Psoas muscle (tissue), 8 donors: ENCODE data around the gene OBSCN. TPM values are rescaled to one million over a fixed set of nuclear protein-coding genes. Genes with fewer than 3 reads are reported as not detected.

Source experiments
- ATAC-seq, 4 donors: fragments of 200-7000 bp; cut with Tn5 transposase; one replicate each; pipeline ENCODE4 v1.9.1; 2020; ENCODE audit warnings: moderate library complexity in 3 of 4, mild to moderate bottlenecking in 2 of 4
- DNase-seq, 2 donors: peaks; one replicate each; pipeline ENCODE4 v3.0.0-alpha.2; 2020
- H3K27ac ChIP-seq: fragments of 200-600 bp; one replicate; pipeline ENCODE4 v1.8.0; 2022
- H3K27me3 ChIP-seq, 3 donors: fragments of 200-600 bp in 1 of 3; one replicate each; pipeline versions ENCODE4 v1.6.1 to v1.8.0; 2013 to 2022; ENCODE audit warnings: low read length in 2 of 3, mild to moderate bottlenecking in 2 of 3, moderate library complexity in 1 of 3; ENCODE audit not compliant: insufficient read depth in 3 of 3
- H3K36me3 ChIP-seq, 2 donors: fragments of 200-600 bp in 1 of 2; one replicate each; pipeline versions ENCODE4 v1.6.1 to v1.8.0; 2013 to 2022; ENCODE audit warnings: low read depth in 1 of 2, mild to moderate bottlenecking in 1 of 2, moderate library complexity in 1 of 2; ENCODE audit not compliant: insufficient read depth in 1 of 2
- H3K4me1 ChIP-seq: fragments of 200-600 bp; one replicate; pipeline ENCODE4 v1.8.0; 2022
- H3K4me3 ChIP-seq: fragments of 200-600 bp; one replicate; pipeline ENCODE4 v1.8.0; 2022; ENCODE audit warnings: mild to moderate bottlenecking
- H3K9me3 ChIP-seq: fragments of 200-600 bp; one replicate; pipeline ENCODE4 v1.8.0; 2022
- WGBS, 3 donors: extraction: QIAGEN DNeasy Blood & Tissue Kit; methylation state at CpG; one replicate each; pipeline versions ENCODE4 v1.1.6 to v1.1.7; 2013; 5-methylcytosine and 5-hydroxymethylcytosine counted together
- intact Hi-C, 2 donors: fragments of 100-400 bp; cut with DNase I; formaldehyde crosslinking; loops; one replicate each; pipeline versions ENCODE4 v1.11.0 to v1.14.2; 2022
- polyA plus RNA-seq, 3 donors: library from polyadenylated mRNA; stranded (reverse); fragments of 200-250 nt; gene quantifications; one replicate each; pipeline ENCODE4 v1.2.3, GENCODE V29; 2013
- total RNA-seq, 4 donors: library from RNA; stranded (reverse); fragmentation: NEBNext Ultra II Directional in 2 of 4; extraction: Animal tissue kit (Norgen Biotek cat#: 25700) in 2 of 4; gene quantifications; one replicate each; pipeline versions ENCODE4 v1.2.1 to v1.2.4, GENCODE V29; 2021 to 2023
- TF ChIP-seq, protein P1 (sequence below): fragments of 200-600 bp; IDR thresholded peaks from one replicate; pipeline ENCODE4 v1.8.0; 2022; ENCODE audit warnings: antibody characterized with exemption
- donor health status: healthy with polysubstance abuse.
- donor health status: DM: no; HTN: no; CAD: no; lungs with moderate emphysema.
- donor health status: Bipolar disorder and iron deficiency.
- donor health status: healthy.
- donor health status: DM: yes; HTN: yes; CAD: no.
- donor health status: DM: no; HTN: no; CAD: no.
- donor health status: DM: no; HTN: no; CAD: no.
- donor health status: DM: yes; HTN: yes; CAD: no.

The OBSCN gene
- total and polyA plus RNA-seq, 7 donors, result 397 to 1,869 (median 1,061) TPM

DNA sequence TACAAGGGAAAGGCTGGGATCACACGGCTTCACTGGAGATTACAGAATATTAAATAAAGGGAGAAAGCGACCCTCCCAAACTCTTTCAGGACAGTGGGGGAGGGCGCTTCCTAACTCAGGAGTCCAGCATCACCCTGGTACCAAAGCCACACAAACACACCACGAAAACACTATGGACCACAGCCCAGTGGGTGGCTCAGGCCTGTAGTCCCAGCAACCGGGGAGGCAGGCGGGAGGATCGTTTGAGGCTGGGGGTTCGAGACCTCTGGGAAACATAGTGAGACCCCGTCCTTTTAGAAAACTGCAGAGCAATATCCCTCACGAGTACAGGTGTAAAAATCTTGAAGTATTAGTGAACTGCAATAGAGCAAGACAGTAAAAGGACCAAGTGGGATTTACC lies 182.8 kb downstream of the OBSCN start:
- TF ChIP-seq, protein P1, sequence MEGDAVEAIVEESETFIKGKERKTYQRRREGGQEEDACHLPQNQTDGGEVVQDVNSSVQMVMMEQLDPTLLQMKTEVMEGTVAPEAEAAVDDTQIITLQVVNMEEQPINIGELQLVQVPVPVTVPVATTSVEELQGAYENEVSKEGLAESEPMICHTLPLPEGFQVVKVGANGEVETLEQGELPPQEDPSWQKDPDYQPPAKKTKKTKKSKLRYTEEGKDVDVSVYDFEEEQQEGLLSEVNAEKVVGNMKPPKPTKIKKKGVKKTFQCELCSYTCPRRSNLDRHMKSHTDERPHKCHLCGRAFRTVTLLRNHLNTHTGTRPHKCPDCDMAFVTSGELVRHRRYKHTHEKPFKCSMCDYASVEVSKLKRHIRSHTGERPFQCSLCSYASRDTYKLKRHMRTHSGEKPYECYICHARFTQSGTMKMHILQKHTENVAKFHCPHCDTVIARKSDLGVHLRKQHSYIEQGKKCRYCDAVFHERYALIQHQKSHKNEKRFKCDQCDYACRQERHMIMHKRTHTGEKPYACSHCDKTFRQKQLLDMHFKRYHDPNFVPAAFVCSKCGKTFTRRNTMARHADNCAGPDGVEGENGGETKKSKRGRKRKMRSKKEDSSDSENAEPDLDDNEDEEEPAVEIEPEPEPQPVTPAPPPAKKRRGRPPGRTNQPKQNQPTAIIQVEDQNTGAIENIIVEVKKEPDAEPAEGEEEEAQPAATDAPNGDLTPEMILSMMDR, result no peak
- no peaks in the 10 kb centered on the region for H3K9me3 ChIP-seq
- no peaks in the 10 kb centered on the region for H3K27me3 ChIP-seq
- no peaks in the 10 kb centered on the region for H3K4me1 ChIP-seq
- H3K4me3 ChIP-seq, result no peak overlapping the region
- H3K36me3 ChIP-seq, result peaks cover 0 to 10% of the 10 kb centered on the region in 2 donors
- no peak for ATAC-seq
- no peak overlapping the region for H3K27ac ChIP-seq
- peak in 1 of 2 donors; percentile 21 for DNase-seq
- 81 to 88% (median 85%) methylated on average over 10 of the region's 10 CpGs for WGBS, 3 donors
- intact Hi-C loops, result loop anchor here in 1 of 2 donors (10.0 kb wide), 1 partner anchor 266 kb away; no protein-coding TSS in a partner anchor

DNA sequence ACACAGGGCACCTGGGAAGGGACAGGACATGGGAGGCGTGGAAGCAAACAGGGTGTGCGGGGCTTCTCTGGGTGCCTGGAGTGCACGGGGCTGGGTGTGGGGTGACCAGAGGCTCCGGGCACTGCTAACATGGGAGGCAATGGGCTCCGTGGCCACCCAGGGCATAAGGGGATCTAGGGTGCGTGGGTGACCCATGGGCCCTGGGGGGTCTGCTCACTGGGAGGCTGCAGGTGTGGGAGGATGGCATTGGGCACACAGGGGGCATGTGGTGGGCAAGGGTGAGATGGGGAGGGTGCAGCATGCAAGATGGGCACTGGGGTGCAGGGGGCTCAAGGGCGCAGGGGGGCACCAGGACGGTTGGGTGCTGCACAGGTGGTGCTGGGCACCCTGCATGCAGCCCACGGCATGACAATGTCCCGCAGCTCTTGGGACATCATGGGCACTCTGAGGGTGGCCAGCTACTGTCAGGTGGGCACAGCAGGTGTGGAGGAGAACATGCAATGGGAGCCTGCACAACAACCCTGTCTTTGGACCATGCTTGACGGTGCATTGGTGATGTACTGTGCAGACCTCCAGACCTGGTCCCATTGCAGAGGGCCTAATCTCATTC lies 183.7 kb downstream of the OBSCN start:
- no peaks in the 10 kb centered on the region for H3K9me3 ChIP-seq
- intact Hi-C loops, result loop anchor here in 1 of 2 donors (10.0 kb wide), 1 partner anchor 267 kb away; no protein-coding TSS in a partner anchor
- ATAC-seq (peak in 1 of 4 donors; percentile 1), DNase-seq (peak; percentile 10 to 41)
- no peaks in the 10 kb centered on the region for H3K4me1 ChIP-seq
- no peaks in the 10 kb centered on the region for H3K27me3 ChIP-seq
- TF ChIP-seq, protein P1, result no peak
- H3K27ac ChIP-seq, result no peak overlapping the region
- no peak overlapping the region for H3K4me3 ChIP-seq
- H3K36me3 ChIP-seq, result peaks cover 0 to 19% of the 10 kb centered on the region in 2 donors
- 91 to 97% (median 92%) methylated on average over 11 of the region's 11 CpGs for WGBS, 3 donors

DNA sequence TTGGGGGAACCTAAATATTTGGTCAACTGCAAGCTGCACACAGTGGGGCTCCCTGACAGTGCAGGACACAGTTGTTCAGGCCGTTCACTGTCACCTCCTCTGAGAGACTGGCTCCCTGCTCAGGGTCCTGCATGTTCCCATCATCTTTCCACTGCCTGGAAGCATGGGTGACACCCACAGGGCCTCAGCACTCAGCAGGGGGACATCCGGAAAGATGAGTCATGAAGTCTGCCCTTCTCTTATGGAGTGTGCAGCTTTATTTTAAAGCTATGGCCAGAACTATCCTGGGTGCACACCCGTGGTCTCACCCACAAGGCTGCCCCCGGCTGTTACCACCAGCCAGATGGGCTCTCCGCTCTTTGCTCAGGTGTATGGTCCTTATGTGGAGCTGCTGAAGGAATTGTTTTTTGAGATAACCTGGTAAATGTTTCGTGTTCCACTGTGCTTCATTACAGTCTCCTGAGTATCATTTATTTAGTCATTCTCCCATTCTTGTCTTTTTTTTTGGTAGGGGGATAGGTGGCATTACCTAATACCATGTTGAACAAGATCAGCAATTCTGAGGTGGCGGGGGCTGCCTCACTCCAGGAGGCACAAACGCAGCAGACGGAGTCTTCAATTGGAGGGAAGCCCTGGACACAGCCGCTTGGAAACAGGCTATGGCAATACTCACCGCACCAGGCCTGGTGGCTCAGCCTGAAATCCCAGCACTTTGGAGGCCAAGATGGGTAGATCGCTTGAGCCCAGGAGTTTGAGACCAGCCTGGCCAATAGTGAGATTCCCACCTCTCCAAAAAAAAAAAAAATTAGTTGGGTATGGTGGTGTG lies 184.5 kb downstream of the OBSCN start:
- no peaks in the 10 kb centered on the region for H3K9me3 ChIP-seq
- 89 to 93% (median 92%) methylated on average over 12 of the region's 12 CpGs for WGBS, 3 donors
- H3K27ac ChIP-seq, result no peak overlapping the region
- intact Hi-C loops, result loop anchor here in 1 of 2 donors (10.0 kb wide), 1 partner anchor 268 kb away; no protein-coding TSS in a partner anchor
- H3K36me3 ChIP-seq, result peaks cover 0 to 27% of the 10 kb centered on the region in 2 donors
- ATAC-seq (no peak), DNase-seq (peak; percentile 8 to 25)
- no peaks in the 10 kb centered on the region for H3K4me1 ChIP-seq
- no peak overlapping the region for H3K4me3 ChIP-seq
- no peaks in the 10 kb centered on the region for H3K27me3 ChIP-seq
- TF ChIP-seq, protein P1, result no peak

DNA sequence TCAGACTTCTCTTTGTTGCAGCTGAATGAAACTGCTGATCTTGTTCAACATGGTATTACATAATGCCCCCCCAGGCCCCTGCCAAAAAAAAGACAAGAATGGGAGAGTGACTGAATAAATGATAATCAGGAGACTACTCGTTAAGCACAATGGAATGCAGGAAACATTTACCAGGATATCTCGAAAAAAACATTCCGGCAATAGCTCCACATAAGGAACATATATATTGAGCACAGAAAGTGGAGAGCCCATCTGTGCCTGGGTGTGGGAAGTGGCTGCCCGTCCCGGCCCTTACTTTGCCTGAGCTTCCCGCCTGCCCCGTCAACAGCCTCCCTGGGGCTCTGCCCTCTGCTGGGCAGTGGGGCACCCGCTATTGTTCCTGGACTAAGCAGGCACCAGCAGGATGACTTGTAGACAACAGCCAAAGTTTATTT lies 185.4 kb downstream of the OBSCN start:
- intact Hi-C loops, result loop anchor here in 1 of 2 donors (10.0 kb wide), 1 partner anchor 268 kb away; no protein-coding TSS in a partner anchor
- no peak overlapping the region for H3K4me3 ChIP-seq
- WGBS, 3 donors, result 63 to 74% (median 66%) methylated on average over 8 of the region's 8 CpGs
- ATAC-seq (peak in 3 of 4 donors; percentile 19 to 47 (median 29)), DNase-seq (peak in 1 of 2 donors; percentile 63)
- H3K4me1 ChIP-seq, result no peaks in the 10 kb centered on the region
- H3K27ac ChIP-seq, result no peak overlapping the region
- no peaks in the 10 kb centered on the region for H3K9me3 ChIP-seq
- TF ChIP-seq, protein P1, result peak; percentile 25
- H3K27me3 ChIP-seq, result no peaks in the 10 kb centered on the region
- H3K36me3 ChIP-seq, result peaks cover 0 to 30% of the 10 kb centered on the region in 2 donors
